Myocyte (in vitro differentiated cells): ENCODE results near the gene CHRNA5. TPM values are rescaled to one million over a fixed set of nuclear protein-coding genes. Genes with fewer than 3 reads are reported as not detected.
"Not testable (repeated sequence)": the region's sequence is repeated elsewhere in the genome, so short reads cannot be mapped to it uniquely, and the experiment has no call there.

Experiments used
- DNase-seq: peaks from one replicate; pipeline ENCODE4 v3.0.0-alpha.2; 2012; ENCODE audit warnings: low read depth
- polyA plus RNA-seq: library from polyadenylated mRNA; unstranded; fragments of >200 nt; gene quantifications from one replicate; pipeline ENCODE4 v1.2.1, GENCODE V29; 2012; ENCODE audit warnings: missing spikeins
- total RNA-seq: library from RNA; depleted of rRNA; stranded (reverse); fragments of >200 nt; gene quantifications from 2 replicates; pipeline ENCODE4 v1.2.3, GENCODE V29; 2014

The CHRNA5 gene
- 2.0 and 2.5 TPM in 2 replicates for total RNA-seq
- 1.0 TPM for polyA plus RNA-seq

DNA sequence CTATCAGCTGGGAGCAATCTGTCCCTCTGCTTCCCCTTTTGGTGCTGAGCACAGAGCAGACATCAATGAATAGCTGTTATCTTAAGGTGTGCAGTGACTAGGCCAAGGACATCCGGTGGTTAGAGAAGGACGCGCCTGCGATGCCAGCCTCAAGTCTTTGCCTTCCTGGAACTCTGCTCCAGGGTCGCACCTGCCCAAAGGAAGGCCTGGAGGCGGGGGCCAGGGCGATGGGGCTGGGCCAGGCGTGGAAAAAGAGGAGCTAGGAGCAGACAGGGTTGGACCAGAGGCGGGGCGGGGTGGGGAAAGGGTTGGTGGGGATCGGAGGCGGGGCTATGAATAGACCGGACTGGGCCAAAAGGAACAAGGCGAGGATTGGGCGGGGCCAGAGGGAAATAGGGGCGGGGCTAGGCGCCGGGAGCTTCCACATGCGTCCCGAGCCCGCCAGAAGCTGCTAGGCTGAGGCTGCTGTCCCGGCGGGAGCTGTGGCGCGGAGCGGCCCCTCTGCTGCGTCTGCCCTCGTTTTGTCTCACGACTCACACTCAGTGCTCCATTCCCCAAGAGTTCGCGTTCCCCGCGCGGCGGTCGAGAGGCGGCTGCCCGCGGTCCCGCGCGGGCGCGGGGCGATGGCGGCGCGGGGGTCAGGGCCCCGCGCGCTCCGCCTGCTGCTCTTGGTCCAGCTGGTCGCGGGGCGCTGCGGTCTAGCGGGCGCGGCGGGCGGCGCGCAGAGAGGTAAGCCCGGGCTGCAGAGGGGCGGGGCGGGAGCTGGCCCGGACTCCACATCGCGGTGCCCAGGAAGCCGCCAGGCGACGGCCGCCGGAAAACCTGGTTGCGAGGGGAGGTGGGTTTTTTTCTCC lies at the start of gene CHRNA5:
Gene CHRNA5 (plus strand): TSS at position 424 of the 854 bp plus-strand sequence. CDS start 200 bp downstream, at position 624.
- DNase-seq = peak; percentile 84

DNA sequence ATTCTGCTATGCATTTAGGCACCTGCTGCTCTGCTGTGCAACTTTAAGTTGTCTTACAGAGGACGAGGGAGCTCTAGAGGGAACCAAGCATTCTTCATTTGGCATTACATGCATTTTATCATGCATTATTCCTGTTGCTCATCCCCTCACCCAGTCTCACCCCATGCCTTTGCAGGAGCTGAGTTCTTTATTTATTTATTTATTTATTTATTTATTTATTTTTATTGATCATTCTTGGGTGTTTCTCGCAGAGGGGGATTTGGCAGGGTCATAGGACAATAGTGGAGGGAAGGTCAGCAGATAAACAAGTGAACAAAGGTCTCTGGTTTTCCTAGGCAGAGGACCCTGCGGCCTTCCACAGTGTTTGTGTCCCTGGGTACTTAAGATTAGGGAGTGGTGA lies 45.3 kb upstream of the CHRNA5 start:
- not testable (repeated sequence) for DNase-seq

DNA sequence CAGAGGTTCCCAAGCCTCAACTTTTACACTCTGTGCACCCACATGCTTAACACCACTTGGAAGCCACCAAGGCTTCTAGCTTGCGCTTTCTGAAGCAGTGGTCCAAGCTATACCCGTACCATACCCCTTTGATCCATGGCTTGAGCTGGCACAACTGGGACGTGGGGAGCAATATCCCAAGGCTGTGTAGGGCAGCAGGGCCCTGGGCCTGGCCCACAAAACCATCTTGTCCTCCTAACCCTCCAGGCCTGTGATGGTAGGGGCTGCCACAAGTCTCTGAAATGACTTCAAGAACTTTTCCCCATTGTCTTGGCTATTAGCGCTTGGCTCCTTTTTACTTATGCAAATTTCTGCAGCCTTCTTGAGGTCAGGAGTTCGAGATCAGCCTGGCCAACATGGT lies 41.1 kb upstream of the CHRNA5 start:
- no peak for DNase-seq

DNA sequence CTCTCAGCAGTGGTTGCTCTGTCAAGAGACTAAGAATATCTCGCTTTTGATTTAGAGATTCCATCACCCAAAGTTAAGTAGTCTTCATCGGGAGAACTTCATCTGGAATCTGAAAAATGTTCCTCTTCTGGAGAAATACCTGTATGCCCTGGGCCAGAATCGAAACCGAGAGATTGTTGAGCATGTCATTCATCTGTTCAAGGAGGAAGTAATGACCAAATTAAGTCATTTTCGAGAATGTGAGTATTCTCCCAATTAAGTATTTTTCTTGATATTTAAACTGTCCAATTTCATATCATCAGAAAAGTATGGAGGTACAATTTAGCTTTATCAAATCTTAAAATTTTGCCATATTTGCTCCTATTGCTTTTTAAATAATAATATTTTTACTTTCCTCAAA lies 38.0 kb upstream of the CHRNA5 start:
- no peak for DNase-seq

DNA sequence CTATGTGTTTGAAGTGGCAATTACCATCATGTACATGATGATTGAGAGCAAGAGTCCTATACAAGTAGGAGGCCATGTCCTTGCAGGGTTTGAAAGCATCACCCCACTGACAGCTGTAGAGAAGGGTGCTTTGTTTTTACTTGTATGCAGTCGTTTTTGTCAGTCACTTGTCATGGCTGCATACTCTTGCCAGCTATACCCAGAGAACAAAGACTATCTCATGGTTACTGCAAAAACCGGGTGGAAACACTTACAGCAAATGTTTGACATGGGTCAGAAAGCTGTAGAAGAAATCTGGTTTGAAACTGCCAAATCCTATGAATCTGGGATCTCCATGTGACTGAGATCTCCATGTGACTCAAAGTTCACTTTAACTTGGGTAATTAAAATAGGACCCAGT lies 32.0 kb upstream of the CHRNA5 start:
- DNase-seq = no peak

DNA sequence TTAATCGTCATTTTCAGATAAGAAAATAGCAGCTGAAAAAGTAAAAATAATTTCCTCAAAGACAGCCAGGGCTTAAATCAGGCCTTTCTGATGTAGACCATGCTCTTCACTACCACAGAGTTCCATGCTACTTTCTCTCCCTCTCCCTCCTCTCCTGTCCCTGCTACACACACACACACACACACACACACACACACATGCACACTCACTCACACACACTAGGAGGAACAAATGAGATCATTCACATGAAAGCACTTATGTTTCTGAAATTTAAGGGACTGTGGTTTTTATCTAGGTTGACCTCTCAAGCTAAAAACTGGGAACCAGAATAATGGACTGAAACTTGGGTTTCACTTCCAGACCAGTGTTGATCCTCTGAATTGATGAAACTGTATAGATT lies 29.2 kb upstream of the CHRNA5 start:
- DNase-seq = peak; percentile 11

DNA sequence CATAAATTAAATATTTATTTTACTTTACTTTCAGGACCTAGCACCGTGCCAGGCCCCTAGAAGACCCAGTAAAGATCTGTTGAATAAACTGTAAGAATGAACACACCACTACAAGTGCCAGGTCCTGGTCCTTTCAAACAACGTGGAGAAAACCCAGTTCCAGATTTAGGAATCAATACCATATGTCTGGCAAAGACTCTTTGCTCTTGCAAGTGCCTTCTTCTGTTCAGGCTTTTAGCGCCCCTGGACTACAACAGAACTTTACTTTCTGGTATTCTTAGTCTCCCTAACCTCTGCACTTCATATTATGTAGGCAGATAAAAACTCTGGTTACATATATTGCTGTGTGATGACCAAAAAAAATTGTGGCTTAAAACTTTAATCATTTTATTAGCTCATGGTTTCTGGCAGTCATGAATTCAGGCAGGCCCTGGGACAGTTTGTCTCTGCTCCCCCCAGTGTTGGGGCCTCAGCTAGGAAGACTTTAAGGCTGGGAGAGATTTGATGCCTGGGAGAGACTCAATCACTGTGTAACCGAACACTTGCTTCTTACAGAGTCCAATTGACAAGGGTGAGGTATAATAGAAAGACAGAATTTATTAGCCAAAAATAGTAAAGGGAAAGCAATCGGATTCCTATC lies 27.9 kb upstream of the CHRNA5 start:
- DNase-seq = no peak

DNA sequence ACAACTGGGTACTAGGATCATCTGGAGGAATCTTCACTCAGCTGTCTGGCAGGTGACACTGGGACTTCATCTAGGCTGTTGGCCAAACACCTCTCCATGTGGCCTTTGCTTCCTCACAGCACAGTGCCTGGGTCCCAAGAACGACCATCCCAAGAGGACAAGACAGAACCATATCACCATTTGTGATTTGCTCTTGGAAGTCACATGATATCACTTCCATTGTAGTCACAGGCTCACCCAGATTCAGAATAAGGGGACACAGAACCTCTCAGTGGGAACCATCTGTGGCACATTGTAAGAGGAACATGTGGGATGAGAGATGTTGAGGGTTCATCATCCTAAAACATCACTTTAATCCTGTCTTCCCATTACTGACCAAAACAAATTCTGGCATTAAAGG lies 27.0 kb upstream of the CHRNA5 start:
- no peak for DNase-seq

DNA sequence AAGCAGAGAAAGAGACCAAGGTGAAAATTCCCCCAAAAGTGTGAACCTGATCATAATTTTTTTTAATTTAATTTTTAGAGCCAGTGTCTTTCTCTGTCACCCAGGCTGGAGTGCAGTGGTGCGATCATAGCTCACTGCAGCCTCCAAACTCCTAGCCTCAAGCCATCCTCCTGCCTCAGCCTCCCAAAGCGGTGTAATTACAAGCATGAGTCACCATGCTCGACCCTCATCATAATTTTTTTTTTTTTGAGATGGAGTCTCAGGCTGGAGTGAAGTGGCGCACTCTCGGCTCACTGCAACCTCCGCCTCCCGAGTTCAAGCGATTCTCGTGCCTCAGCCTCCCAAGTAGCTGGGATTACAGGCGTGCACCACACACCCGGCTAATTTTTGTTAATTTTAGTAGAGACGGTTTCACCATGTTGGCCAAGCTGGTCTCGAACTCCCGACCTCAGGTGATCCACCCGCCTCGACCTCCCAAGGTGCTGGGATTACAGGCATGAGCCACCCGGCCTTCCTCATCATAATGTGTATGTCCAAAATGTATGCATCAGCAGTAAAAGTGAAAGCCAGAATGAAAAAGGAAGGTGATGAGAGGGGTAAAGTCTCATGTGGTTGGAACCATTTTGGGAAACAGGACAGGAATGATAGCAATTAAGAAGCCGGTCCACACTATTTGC lies 25.7 kb upstream of the CHRNA5 start:
- not testable (repeated sequence) for DNase-seq

DNA sequence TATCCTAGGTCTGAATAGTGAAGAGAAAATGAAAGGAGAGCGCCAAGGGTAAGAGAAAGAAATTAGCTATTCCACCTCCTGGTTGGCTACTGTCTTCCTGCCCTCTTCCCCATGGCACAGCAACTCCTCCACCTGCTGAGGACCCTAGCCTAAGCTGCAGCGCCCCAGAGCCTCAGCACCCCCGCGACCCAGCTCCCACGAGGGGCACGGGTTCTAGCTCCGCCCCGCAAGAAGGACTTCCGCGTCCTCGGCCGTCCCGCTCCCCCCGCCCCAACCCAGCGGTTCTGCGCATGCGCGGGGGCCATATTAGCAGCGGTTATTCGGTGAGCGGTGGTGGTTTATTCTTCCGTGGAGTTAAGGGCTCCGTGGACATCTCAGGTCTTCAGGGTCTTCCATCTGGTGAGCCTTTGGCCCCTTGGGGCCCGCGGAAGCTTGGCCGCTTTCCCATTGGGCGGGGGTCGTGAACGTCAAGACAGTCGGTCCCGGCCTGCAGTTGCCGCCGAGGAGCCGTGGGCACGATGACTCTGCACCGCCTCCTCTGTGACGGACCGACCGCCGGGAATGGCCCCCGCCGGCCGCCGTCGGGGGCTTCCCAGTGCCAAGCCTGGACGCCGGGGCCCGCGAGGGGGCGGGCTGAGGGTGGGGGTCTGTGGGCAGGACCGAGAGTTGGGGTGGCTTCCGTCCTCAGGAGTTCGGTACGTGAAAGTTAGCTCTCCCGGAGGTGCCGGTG lies 25.0 kb upstream of the CHRNA5 start, which contains the start of gene PSMA4:
Gene PSMA4 (plus strand): TSS at position 304 of the 730 bp plus-strand sequence. CDS start 1,484 bp downstream, outside the sequence.
- DNase-seq = peak; percentile 92

DNA sequence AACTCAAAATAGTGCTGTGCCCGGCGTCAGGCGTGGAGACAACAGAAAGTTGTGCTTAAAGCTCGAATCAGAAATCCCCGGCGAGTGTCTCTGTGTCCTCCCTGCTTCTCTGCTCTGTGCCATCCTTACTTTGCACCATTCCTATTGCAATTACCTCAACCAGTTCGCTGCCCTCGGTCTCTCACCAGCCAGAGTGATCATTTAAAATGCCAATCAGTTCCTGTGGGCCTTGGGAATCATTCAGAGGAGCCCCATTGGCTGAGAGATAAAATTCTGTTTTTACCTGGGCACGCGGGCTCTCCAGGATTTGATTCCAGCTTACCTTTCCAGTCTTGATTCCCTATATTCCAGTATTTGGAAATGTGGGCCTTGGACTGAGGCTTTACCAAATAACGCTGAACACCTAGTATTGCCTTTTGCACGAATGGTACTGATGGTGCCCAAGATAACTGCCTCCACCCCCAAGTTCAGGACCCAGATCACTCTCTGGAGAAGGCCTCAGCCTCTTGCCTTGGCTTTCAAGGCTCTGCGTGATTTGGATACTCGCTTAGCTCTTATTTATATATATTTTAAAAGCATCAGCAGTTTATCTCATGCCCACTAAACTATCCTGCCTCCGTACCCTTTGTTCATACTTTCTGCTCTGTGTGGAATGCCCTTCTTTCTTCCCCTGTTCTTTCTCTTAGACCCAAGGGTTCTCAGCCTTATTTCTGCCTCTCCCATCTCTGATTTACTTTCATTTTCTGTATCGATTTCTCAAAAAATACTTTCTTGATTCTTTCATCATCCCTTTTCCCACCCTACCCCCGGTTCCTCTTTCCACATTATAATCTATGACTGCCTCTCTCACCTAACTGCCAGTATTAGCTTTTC lies 24.2 kb upstream of the CHRNA5 start:
- DNase-seq = no peak

DNA sequence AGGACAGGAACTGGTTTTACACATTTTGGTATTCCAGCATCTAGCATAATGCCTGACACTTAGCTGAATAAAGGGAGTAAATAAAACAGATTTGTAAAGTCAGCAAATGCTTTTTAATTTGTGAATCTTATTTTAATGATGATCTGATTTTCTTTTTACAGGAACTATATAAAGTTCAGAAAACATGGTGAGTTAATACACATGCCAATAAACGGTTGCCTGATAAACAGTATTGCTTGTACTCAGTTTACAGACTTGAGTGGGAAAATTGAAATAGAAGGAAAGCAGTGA lies 23.6 kb upstream of the CHRNA5 start:
- no peak for DNase-seq

DNA sequence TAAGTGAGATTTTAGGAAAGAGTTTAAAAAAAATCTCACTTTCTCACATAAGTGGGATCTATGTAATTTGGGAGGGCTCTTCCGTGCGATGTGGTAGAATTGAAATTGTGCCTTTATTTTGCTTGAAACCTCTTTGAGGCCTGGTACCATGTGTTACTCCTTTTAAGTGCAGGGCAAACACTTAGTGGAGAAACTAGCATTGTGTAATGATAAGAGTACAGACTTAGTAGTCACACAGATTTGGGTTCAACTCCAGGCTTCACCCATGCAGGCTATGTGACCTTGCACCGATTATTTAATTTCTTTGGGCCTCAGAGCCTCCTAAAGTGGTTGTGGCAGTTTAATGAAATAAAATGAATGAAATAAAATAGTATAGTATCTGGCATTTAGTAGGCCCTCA lies 22.7 kb upstream of the CHRNA5 start:
- DNase-seq = no peak

DNA sequence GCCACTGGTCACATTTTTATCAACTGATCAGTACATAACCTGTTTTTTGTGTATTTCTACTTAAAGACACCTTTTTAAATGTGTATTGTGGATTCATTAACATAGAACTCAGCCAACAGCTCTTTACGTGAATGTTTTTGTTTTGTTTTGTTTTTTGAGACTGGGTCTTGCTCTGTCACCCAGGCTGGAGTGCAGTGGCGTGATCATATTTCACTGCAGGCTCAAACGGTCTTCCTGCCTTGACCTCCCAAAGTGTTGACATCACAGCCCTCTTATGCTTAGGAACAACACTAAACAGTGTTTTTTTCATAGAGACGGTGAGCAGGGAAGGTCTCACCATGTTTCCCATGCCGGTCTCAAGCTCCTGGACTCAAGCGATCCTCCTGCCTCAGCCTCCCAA lies 15.1 kb upstream of the CHRNA5 start:
- DNase-seq = no peak

DNA sequence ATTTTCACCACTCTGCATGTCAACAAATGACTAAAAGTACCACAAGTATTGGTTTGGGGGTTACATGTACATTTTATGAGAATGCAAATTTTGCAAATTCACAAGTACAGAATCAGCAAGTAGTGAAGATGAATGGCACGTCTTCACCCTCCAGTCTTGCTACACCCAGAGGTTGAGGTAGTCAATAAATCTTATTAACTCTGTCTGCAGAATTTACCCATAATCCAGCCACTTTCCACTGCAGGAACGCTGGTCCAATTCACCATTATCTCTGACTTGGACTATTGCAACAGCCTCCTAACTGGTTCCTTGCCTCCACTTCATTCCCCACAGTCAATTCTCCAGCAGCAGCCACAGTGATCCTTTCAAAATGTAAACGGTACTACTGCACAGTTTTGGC lies 14.5 kb upstream of the CHRNA5 start:
- no peak for DNase-seq

DNA sequence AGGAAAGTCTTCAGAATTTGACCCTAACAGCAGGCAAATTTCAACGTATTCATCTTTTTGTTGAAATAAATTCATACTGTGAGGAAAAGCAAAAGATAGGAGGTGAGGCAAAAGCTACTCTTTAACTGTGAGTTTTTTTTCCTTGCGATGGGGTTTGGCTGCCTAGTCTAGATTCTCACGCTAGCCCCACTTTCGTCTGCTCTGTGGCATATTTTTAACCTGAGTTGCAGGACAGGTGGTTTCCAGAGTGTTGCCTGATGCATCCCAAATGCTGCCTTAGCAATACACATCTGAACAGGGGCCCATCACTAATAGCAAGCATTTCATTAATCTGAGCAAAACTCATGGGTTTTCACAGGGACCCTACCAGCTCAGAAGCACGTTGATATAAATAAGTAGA lies 13.4 kb upstream of the CHRNA5 start:
- no peak for DNase-seq

DNA sequence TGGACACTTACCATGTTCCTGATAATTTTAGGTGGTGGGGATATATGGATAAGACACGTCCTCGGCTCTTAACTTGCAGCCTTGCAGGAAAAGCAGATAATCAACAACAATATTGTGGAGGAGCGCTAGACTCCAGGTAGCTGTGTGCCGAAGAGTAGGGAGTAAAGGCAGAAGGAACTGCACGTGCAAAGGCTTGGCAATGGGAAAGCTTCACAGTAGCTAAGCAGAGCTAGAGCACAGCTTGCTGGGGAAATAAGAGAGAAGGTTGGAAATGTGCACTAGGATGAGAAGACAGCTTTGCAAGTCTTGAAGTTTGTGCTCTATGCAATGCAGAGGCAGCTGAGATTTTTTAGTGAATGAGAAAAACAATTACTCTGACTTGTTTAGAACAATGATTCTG lies 12.7 kb upstream of the CHRNA5 start:
- DNase-seq = no peak

DNA sequence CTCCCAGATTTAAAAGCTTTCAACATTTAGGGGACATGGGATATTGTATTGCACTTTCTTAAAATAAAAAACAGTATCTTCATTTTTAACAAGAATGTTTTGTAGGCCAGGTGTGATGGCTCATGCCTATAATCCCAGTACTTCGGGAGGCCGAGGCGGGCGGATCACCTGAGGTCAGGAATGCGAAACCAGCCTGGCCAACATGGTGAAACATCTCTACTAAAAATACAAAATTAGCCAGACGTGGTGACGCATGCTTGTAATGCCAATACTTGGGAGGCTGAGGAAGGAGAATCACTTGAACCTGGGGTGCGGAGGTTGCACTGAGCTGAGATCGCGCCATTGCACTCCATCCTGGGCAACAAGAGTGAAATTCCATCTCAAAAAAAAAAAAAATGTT lies 5.1 kb upstream of the CHRNA5 start:
- not testable (repeated sequence) for DNase-seq

DNA sequence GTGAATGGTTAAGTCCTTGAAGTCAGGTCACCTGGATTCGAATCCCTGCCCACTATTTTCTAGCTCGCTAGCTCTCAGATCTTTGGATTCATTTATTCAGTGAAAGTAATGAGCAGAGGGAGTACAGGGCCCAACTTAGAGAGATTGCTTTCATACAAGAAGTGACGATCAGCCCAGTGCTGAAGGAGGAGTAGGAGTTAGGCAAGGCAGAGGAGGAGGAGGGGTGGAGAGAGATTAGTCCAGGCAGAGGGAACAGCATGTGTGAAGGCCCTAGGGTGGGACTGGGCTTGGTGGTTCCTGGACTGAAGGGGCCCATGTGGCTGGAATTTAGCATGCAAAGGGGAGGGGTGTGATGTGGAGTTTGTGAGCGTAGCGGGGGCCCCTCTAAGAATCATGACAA lies 3.8 kb upstream of the CHRNA5 start:
- DNase-seq = no peak

DNA sequence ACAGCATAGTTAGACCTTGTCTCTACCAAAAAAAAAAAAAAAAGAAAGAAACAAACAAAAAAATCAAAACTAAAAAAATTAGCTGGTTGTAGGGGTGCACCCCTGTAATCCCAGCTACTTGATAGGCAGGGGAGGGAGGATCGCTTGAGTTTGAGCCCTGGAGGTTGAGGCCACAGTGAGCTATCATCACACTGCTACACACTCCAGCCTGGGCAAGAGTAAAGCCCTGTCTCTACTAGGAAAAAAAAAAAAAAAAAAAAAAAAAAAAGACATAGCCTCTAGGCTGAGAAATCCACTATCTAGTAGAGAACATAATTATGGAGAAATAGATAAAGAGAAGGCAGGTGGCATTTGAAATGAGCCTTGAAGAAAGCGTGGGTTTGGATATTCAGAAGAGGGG lies 2.2 kb upstream of the CHRNA5 start:
- DNase-seq = no peak

DNA sequence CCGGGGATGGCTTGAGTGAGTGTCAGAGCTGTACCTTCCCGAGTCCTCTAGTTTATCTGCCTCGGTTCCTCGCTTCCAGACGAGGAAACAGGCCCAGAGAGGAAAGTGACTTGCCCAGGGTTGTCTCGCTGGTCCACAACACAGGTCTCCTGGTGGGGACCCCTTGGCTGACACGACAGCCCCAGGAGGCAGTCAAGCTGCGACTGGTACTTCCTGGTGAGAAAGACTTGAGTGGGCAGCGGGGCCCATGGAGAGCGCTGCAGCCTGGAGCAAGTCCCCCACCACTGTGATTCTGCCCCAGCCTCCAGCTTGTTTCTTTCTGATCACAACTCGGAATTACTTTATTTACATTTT lies 600 bp upstream of the CHRNA5 start:
- DNase-seq = no peak
